ENCODE measurements around the gene MAGI2.
"Not testable (repeated sequence)": the region's sequence is repeated elsewhere in the genome, so short reads cannot be mapped to it uniquely, and the experiment has no call there.

The MAGI2 gene

DNA sequence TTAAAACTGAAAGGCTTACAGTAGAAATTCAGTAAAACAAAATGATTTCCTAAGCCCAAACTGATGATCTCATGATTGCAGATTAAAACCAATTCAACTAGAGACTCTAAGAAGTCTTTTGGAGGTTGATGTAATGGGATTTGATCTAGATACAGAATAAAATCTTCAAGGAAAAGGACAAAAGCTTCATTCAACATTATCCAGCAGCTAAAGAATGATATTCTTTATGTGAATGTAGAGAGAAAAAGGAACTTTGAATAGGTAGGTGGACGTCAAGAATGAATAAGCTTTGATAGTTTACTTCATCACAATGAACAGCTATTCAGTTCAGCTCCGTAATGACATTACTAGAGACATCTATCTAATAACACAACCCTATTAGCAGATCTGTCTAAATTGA, 910.5 kb downstream of the MAGI2 start:
- DNase-seq (ENCODE audit: low spot score): no peak

DNA sequence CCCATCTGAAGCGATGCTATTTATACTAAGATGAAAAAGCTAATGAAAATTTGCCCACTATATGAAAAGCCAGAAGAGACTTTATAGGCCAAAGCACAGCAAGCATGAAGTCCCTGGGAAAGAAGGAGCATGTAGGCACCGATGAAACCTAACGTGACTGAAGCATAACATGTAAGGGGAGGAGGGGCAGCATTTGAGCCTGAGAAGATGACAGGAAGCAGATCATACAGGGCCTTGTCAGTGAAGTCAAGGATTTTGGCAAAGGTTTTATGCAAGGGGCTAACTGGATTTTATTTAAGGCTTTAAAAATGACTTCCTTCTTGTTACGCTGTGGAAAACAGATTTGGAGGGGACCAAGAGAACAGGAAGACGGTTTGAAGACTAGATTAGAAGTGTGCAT, 910.9 kb downstream of the MAGI2 start:
- DNase-seq (ENCODE audit: low spot score): no peak

DNA sequence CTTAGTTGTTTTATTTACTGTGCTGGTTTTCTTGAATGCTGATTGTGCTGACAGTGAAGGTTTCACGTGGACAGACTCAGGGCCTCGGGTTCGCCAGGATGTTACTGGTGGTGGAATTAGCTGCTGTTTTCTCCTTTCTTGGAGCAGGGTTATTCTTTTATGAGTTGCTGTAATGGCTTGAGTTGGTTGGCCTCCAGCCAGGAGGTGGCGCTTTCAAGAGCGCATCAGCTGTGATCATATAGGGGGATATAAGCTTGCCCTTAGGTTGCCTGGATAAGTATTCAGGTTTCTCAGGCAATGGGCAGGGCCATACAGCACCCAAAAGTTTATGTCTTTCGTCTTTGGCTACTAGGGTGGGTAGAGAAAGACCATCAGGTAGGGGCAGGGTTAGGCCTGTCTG, 913.6 kb downstream of the MAGI2 start:
- DNase-seq (ENCODE audit: low spot score): no peak

DNA sequence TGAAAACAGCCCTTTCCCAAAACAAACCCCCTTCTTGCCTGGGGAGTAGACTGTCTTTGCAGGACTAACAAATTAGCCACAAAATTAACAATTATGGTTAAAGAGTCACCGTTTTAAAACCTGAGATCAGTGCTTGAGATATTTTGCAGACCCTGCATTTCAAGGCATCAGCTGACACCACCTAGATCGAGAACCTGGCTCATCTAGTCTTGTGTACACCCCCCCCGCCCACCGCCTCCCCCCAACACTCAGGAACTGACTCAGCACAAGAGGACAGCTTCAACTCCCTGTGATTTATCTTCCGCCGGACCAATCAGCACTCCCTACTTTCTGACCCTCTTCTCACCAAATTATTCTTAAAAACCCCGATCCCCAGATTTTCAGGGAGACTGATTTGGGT, 917.8 kb downstream of the MAGI2 start:
- DNase-seq (ENCODE audit: low spot score): no peak

DNA sequence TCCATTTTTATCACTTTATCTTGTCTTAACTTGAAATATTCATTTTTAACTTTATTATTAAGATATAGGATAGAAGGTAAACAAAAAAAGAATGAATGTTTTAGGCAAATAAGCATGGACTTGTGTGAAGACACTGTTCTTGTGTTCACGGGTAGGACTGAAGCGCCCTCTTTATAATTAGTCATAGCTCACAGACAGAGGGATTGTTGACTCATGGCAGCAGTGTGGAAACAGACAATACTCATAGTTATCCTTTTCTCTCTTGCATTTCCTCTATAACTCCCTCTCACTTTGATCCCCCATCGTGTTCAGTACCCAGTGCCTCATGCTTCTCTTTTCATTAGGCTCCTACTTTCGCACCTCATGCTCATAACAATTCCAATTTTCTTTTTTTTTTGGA, 923.1 kb downstream of the MAGI2 start:
- no peak for DNase-seq (ENCODE audit: low spot score)

DNA sequence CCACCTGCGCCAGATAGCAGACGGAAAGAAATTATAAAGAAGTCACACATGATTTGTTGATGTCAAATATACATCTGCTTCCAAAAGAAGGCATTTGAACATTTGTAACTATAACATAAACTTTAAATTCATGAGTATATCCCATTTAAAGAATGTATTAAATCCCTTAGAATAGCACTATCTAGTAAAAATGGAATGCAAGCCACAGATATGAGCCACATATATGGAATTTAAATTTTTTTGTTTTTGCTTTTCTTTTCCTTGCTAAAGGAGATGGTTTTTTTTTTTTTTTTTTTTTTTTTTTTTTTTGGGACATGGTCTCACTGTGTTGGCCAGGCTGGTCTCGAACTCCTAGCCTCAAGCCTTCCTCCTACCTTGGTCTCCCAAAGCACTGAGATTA, 924.1 kb downstream of the MAGI2 start:
- no peak for DNase-seq (ENCODE audit: low spot score)

DNA sequence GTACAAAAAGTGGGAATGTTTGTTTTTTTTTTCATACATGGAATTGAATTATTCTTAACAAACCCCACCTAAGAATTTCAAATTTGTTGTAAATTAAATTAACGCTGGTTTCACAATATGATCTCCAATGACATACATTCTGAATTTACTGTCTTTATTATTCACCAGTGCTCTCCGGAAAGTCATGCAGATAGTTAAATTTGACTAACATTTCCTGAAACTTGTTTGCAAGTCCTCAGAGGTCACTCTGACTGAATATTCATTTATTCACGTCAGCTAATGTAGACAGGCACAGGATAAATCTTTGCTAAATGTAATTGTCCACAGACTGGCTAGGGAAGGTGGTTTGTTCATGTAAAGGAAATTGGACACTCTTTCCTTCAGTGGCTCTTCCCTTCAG, 924.5 kb downstream of the MAGI2 start:
- no peak for DNase-seq (ENCODE audit: low spot score)

DNA sequence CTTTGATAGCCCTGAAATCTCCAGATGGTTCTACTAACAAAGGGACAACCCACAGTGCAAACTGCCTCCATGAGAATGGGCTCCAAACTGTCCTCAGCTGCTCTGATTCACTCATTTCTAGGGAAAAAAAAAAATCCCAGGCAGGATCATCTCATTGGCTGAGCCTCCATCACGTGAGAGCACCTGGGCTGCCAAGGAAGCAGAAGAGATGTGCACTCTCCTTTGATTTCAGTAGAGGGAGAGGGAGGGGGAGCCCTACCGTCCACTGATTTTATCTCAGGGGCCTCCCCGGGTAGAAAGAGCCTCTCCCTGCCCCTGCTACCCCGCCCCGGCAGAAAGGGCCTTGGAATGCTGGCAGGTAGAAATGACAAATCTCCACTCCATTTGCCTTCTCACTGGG, 929.5 kb downstream of the MAGI2 start:
- DNase-seq (ENCODE audit: low spot score): peak; percentile 21

DNA sequence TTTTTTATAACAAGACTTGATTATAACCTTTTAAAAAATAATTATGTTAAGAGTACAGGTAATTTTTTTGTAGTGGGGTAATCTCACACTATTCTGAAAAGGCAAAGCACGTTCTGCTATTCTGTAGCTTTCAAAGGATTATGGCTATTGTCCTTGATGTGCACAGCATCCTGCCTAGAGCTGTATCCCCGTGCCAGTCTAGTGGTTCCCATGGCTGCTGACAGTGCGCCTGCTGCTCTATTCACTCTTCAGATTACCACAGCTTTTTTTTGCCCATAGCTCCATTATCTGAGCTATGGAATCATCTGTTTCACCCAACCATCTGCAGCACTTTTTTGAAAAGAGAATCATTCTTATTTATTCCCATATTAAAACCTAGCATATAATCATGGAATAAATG, 931.5 kb downstream of the MAGI2 start:
- no peak for DNase-seq (ENCODE audit: low spot score)

DNA sequence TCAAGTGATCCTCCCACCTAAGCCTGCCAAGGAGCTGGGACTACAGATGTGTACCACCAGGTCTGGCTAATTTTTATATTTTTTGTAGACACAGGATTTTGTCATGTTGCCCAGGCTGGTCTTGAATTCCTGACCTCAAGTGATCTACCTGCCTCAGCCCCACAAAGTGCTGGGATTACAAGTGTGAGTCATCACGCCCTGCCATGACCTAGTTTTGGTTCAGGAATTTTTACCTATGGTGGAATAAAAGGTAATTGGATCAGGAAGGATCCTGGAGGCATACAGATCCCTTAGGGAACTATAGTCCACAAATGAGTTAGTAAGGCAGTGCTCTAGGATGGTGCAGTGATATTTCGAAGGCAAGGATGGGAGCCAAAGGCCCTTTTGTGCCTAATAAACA, 937.0 kb downstream of the MAGI2 start:
- no peak for DNase-seq (ENCODE audit: low spot score)

DNA sequence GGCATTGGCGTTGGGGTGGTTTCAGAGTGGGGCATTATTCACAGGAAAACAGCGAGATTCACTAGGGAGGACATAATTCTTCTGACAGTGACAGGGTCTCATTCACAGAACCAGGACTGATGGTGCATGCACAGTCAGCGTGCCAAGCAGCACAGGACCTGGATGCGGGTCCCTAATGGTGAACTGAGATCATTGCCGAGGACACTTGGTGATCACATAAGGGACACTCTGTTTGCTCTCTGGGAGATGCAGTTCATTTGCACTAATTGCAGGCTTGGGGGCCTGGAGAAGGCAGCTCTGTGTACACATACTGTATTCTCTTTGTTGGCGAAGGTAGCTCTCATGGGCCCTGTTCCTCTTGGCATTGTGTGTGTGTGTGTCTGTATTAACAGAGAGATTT, 938.8 kb downstream of the MAGI2 start:
- DNase-seq (ENCODE audit: low spot score): no peak

DNA sequence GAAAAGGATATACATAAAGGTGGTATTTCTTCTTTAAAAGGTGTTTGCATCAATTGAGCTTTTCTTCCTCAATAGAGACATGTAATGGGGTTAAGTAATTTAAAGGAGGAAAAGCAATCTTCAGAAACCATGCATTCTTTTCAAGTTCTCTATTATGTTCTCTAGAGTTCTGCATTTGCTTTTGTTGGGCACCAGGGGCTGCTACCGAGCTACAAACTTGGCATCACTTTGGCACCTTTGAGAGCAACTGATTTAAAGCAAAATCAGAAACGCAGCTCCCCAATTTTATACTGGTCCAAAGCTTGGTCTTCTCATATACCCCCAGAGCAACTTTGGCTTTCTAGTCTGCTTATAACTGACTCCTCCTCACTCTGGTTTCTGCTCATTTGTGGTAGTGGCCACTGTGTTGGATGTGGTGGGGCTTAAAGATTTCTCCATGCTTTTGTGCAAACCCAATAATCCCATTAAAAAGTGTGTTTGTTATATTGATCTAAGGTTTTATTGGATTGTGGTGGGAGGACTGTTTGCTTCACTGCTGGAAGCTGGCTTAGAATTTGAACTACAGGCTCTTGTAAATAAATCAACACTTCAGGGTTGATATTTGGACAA, 942.8 kb downstream of the MAGI2 start:
- peak; percentile 63 for DNase-seq (ENCODE audit: low spot score)

DNA sequence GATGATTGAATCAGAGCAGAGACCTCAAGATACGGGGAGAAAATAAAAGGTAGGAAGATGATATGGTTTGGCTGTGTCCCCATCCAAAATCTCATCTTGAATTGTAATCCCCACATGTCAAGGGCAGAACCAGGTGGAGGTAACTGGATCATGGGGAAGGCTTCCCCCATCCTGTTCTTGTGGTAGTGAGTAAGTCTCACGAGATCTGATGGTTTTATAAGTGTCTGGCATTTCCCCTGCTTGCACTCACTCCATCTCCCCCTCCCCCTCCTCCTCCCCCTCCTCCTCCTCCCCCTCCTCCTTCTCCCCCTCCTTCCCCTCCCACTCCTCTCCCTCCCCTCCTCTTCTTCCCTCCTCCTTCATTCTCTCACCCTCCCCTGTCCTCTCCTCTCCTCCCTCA, 950.2 kb downstream of the MAGI2 start:
- not testable (repeated sequence) for DNase-seq (ENCODE audit: low spot score)

DNA sequence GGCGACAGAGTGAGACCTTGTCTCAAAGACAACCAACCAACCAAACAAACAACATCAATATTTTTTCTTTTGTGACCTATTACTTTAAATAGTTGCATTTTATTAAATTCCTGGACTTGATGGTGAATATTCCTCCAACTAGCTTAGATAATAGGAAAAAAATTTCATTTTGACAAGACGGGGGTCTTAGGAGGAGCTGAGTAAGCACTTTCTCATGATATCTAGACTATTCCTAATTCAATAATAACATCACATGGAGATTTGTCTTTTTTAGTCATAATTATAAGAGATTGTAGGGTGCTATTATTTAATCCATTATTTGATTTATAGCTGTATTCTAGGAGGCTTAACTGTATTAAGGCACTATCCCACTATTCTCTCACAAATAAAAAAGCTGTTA, 952.4 kb downstream of the MAGI2 start:
- DNase-seq (ENCODE audit: low spot score): no peak

DNA sequence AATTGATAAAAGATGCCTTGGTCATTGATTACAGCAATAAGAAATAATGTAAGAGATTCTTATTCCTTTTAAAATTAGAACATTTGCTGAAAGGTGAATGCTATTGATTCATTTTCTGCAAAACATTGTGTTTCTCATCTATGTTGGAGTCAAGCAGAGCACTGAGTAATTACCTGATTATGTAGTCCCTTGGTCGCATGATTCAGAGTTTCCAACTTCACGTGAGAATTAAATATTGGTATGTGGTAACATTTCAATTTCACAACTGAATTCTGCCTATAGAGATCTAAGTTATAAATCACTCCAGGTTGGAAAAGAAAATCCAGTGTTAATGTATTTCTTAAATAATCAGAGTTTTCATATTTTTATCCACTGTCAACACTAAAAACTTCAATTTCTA, 953.5 kb downstream of the MAGI2 start:
- DNase-seq (ENCODE audit: low spot score): no peak

DNA sequence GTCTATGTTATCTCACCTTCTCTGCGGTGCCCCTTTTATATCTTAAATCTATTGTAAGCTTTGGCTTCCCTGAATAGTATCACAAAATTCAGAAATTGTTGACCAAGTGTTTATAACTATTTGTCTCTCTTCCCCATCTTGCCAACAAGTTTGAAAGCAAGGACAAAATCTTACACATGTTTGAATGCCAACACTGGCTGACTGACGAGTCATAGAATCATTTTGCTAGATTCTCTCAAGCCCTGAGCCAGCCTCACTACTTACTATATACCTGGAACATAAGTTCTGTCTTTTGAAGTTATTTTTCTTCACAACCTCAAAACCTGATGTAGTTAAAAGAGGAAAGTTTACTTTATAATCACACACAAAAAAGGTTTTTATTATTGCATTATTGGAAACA, 954.2 kb downstream of the MAGI2 start:
- no peak for DNase-seq (ENCODE audit: low spot score)

DNA sequence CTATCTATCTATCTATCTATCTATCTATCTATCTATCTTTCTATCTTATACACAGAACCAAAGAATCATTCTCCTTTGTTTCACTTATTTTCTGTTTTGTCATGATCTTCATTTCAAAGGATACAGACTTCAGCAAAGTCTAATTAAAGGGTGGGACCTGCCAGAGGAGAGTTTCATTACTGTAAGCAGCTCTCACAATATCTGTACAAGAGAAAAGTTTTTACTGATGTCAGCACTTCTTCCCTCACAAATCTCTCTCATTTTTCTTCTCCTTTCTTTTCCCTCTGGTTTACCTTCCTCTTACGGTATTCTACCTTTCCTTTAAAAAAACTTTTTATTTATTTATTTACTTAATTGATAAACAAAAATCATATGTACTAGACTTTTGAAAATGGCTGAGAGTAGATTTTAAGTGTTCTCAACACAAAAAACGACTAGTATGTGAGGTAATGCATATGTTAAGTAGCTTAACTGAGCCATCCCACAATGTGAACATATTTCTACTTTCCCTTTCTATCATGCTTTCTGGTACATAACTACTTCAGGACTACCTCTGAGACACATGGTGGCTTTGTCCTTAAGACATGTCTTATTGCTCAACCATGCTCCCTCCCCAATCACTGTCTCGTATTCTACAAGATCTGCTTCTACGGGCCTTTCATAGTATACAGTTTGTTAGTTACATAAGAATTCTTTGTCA, 955.6 kb downstream of the MAGI2 start:
- no peak for DNase-seq (ENCODE audit: low spot score)

DNA sequence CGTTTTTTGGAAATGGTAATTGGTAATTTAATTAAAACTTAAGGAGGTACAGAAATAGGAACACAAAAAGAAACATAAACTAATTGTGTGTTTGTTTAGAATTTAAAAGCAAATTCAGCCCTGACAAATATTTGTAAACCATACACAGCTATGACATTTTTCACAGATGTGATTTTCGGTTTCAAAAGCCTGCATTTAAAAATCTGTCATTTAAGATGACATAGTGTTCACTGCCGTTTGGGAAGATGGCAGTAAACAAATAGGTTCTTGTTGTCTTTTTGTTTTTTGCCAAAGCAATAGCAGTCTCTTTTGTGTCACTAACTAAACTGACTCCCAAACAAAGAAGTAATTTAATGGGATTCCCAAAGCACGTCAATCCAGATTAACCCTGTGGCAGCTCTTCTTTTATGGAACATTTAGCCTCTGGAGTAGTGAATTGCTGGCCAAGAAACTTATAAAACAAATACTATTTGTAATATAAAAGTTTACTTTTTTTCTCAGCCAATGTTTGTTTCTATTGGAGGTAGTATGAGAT, 957.3 kb downstream of the MAGI2 start:
- no peak for DNase-seq (ENCODE audit: low spot score)

DNA sequence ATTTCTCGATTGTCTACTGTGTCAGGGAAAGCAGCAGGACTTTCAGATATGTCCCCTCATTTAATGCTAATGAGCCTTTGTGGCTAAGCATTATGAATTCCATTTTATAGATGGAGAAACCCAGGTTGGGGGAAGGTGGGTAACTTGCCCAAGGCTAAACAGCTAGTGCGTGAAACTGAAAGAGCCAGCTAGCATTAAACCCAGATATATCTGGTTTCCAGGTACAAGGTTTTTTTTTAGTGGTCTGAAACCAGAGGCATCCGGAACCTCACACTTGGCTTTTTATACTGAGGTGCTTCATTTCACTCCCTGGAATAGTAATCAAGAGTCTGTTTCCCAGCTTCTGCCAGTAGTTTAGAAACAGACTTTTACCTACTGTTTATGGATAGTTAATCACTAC, 960.1 kb downstream of the MAGI2 start:
- no peak for DNase-seq (ENCODE audit: low spot score)

DNA sequence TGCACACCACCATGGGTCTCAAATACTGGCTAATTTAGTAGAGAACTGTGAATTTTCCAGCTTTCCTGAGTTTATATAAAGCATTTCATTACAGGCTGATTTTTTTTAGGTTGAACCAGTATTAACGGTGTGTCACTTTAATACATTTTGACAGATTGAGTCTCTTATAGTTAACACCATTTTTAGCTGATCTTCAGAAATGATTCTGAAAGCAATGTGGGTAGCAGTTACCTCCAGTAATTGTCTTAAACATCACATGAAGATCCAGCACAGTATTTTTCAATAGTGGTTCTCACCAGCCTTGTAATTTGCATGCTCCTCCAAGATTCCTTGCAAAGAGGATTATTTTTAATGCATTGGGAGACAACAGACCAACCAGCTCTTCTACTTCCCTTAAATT, 961.3 kb downstream of the MAGI2 start:
- DNase-seq (ENCODE audit: low spot score): no peak

DNA sequence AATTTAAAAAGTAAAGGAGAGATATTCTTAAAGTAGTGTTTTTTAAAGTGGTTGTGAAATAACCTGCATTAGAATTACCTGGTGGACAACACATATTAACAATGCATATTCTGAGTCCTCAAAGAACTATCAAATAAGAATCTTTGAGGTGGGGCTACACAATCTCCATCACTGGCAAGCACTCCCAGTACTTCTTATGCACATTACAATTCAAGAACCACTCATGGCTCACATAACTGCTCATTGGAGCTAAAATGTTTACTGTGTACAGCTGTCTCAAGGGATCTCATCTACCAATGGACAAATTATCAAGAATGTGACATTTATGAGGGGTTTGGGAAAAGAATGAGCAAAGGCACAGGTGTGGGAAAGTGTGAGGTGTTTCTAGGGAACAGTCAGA, 962.9 kb downstream of the MAGI2 start:
- DNase-seq (ENCODE audit: low spot score): no peak

DNA sequence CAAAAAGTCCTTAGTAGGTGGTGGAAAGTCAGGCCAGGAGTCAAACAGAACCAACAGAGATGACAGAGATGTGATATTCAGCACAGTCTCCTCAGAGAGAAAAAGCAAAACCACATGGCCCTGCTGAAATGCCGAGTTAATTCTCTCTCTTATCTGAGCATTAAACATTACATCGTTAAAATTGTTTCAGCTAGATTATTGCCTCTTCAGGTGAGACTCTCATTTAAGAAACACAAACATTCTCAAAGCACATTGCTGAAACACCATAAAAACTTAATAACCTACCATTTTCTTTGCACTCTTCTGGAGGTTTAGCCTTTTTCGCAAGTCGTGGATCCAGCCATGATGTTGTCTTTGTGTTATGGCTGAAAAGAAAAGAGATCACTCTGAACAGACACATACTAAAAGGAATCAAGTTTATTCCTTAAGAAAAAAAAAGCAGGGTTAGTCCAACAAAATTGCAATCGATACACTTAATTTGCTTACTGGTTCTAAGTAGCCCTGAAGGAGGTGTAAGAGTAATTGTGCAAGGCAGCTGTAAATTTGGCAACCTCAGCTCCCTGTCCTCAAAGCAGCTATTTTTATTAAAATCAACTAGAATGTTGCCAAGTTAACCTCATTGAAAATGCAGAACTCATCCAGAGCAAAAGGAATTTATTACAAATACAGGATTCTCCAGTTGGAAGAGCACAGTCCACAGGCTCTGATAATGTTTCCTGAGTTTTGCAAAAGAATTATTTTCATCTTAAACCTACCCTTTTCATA, 963.8 kb downstream of the MAGI2 start:
- no peak for DNase-seq (ENCODE audit: low spot score)

DNA sequence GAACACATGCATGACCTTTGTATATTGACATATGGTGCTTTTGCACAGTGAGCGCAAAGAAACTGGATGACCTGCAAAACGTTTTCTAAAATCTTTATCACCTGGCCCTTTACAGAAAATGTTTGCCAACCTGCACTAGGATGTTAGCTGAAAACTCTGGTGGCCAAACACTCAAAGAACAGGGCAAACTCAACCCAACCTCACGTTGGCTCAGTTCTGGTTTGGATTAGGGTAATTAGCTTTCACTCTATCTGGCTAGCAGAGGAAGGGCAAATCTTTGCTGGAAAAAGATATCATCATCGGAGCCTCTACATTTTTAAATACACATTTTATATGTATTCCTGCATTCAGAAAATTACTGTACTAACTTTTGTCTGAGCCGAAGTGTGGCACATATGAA, 966.0 kb downstream of the MAGI2 start:
- DNase-seq (ENCODE audit: low spot score): no peak
